ENCODE measurements around the gene PRDM10.
"Not testable (repeated sequence)": the region's sequence is repeated elsewhere in the genome, so short reads cannot be mapped to it uniquely, and the experiment has no call there.

DNA sequence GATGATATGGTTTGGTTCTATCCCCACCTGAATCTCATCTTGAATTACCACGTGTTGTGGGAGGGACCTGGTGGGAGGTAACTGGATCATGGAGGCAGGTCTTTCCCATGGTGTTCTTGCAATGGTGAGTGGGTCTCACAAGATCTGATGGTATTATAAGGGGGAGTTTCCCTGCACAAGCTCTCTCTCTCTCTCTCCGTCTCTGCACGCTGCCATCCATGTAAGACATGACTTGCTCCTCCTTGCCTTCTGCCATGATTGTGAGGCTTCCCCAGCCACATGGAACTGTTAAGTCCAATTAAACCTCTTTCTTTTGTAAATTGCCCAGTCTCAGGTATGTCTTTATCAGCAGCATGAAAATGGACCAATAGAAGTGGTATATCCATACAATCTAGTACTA, 13.2 kb upstream of the PRDM10 start:
- TF ChIP-seq, protein P1, sequence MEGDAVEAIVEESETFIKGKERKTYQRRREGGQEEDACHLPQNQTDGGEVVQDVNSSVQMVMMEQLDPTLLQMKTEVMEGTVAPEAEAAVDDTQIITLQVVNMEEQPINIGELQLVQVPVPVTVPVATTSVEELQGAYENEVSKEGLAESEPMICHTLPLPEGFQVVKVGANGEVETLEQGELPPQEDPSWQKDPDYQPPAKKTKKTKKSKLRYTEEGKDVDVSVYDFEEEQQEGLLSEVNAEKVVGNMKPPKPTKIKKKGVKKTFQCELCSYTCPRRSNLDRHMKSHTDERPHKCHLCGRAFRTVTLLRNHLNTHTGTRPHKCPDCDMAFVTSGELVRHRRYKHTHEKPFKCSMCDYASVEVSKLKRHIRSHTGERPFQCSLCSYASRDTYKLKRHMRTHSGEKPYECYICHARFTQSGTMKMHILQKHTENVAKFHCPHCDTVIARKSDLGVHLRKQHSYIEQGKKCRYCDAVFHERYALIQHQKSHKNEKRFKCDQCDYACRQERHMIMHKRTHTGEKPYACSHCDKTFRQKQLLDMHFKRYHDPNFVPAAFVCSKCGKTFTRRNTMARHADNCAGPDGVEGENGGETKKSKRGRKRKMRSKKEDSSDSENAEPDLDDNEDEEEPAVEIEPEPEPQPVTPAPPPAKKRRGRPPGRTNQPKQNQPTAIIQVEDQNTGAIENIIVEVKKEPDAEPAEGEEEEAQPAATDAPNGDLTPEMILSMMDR (IDR thresholded peaks at IDR 0.05): not testable (repeated sequence)
- TF ChIP-seq POLR2A (IDR thresholded peaks at IDR 0.05): not testable (repeated sequence)
